Measurements from ENCODE around the gene GRM3.

The GRM3 gene

GRCh38 chr7:86692755-86693154, 49.0 kb downstream of the GRM3 start:
- no peak for DNase-seq (ENCODE audit: low spot score)

DNA sequence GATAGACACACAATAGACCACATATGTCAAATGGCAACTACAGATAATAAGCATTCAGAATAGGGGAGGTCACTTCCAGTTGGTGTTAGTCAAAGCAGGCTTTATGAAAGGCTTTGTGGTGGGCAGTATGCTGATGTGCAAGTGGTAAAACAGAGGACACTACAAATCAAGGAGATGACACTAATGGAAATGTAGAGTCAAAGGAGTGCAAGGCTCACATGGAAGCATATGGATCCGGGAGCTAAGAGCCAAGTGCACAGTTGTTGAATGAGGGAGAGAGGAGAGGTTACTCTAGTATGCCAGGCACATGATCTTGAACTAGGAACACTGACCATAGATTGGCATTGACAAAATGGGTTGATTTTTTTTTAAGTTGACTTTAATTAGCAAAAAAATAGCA, 62.7 kb downstream of the GRM3 start:
- DNase-seq (ENCODE audit: low spot score) = no peak

DNA sequence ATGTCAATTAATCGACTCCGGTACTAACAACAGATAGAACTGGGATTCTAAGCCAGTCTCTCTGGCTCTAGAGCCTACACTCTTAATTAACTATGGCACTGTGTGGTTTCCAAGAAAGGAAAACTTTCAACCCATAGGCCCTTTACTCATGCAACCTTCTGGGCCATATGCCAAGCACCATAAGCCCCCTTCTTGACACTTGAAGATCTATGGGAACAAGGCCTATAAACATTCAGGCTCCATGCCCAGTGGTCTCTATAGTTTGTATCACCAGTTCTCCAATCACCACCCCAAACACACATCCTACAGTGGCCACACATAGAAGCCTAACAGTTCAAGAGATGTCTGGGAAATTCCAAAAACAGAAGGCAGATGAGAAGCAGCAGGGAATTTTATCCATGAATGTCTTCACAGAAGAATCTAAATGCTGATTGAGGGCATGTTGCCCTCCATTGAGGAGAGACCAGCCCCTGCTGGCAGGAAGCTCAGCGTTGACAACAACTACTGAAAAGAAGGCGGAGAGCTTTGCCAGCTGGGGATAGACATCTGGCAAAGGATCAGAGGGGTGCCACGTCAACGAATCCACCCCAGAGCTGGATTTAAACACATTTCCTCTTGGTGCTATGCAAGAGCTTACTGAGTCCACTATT, 64.4 kb downstream of the GRM3 start:
- DNase-seq (ENCODE audit: low spot score) = no peak

- DNase-seq (ENCODE audit: low spot score) = no peak
Observed at GRCh38 chr7:86720306-86720705, 76.6 kb downstream of the GRM3 start.

- DNase-seq (ENCODE audit: low spot score) = no peak
Observed at GRCh38 chr7:86733783-86734182, 90.1 kb downstream of the GRM3 start.

DNA sequence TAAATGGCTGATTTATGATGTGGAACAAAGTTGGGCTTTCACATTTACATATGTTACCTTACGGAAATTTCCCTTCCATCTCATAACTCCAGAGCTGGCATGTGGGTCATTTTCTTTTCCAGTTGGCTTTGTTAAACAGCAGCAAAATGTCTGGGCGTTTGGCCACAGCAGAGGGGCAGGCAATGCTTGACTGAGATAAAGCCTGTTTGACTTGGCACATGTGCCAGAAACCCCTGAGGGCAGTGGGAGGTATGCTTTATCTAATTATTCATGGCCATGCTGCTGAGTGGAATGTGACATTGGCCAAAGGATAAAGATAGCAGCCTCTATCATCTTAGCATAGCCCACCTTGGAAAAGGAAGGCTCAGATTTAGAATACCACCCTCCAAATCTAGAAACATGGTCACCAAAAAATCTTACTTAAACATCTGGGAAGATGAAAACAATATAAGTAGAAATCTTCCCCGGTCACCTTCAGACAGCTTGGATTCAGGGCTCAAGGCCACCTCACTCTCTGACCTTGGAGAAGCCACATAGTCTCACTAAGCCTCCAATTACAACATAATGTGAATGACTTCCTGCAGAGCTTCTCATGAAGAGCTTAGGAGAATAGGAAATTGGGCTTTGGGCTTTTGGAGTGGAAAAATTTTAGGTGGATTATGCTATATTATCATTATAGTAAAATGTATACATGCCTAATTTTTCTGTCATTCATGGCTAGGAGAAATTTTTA, 101.5 kb downstream of the GRM3 start:
- no peak for DNase-seq (ENCODE audit: low spot score)

DNA sequence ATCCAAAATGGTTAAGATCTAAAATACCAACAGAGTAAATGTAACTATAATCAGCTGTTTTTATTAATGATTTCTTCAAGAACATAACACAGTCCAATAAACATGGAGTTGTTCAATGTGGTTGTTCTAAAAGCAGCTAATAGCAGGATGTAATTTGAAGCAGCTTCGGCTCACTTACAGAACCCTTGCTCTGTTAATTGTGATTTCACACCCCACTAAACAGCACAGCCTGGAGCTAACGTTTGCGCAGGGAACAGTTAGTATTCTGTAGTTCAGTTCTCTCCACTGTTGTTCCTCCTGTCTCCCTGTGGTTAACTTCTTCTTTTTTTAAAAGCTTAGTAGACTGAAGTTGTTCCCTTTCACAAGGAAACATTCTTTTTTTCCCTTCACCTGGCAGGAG, 104.0 kb downstream of the GRM3 start:
- DNase-seq (ENCODE audit: low spot score) = no peak

DNA sequence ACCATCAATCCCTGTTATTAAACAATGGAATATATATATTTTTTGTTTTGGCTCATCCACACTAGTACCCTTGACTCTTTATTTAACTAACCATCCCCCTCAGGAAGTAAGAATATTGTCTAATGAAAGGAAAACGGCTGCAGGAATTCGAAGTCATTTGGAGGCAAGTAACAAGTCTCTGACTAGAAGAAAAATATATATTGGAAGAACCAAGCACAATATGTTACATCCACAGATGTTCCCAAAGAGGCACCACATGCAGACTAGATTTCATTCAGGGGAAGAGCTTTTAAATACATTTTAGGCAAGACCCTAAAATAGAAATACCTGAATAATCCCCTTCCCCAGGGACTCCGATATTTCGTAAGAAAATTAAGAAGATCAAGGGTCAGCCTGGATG, 104.5 kb downstream of the GRM3 start:
- no peak for DNase-seq (ENCODE audit: low spot score)

GRCh38 chr7:86748843-86749719, 105.4 kb downstream of the GRM3 start:
- no peak for DNase-seq (ENCODE audit: low spot score)

- DNase-seq (ENCODE audit: low spot score) = no peak
Observed at GRCh38 chr7:86749741-86750665, 106.3 kb downstream of the GRM3 start.

DNA sequence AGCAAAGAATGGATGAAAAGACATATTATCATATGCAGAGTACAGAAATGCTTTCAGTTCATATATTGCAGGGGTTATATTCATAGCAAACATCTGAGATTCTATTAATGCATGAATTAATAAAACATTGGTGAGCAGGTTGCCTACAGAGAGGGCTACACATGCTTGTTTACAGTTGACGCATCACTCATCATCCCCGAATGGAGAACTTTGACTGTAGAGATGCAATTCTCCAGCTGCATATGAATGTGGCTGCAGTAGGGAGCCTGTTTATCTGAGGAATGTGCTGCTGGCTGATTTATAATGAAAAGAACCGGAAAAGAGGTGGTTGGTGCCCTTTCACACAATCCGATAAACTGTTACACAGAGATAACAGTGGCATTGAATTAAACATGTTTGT, 116.5 kb downstream of the GRM3 start:
- DNase-seq (ENCODE audit: low spot score) = no peak

GRCh38 chr7:86762129-86762528, 118.4 kb downstream of the GRM3 start:
- DNase-seq (ENCODE audit: low spot score) = no peak

- no peak for DNase-seq (ENCODE audit: low spot score)
Observed at GRCh38 chr7:86765931-86766330, 122.2 kb downstream of the GRM3 start.

DNA sequence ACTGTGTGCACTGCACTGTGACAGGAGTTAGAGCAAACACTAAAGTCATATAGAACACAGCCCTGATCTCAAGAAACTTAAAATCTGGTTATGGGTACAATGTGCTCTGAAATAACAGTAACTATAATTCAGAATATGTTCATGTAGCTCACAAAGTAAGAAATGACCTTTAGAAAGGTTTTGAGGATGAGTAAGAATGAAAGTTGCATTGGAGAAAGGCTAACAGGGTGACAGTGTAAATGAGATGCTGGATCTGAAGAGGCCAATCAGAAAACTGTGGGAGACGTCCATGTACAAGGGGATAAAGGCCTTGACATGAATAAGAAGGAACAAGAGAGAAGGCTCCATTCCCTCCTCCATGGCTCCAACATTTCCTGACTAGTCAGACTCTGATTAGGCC, 124.7 kb downstream of the GRM3 start:
- DNase-seq (ENCODE audit: low spot score) = no peak

GRCh38 chr7:86768967-86769760, 125.5 kb downstream of the GRM3 start:
- no peak for DNase-seq (ENCODE audit: low spot score)

- no peak for DNase-seq (ENCODE audit: low spot score)
Observed at GRCh38 chr7:86773309-86773708, 129.6 kb downstream of the GRM3 start.

DNA sequence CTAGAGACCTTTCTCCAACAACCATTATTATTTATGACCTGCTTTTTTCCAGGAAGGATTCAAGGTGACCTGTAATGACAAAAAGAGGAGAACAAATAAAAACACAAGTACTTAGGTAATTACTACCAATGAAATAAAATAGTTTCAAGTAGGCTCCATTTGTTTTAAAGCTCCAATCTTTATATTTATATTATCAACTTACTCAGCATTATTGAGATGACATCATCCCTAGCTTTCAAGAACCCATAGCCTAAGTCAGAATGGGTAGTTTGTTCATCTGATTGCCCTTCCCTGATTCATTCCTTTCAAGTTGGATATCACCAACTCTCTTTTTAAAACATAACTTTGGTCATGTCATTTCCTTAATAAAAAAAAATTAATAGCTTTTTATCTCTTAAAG, 131.5 kb downstream of the GRM3 start:
- no peak for DNase-seq (ENCODE audit: low spot score)

DNA sequence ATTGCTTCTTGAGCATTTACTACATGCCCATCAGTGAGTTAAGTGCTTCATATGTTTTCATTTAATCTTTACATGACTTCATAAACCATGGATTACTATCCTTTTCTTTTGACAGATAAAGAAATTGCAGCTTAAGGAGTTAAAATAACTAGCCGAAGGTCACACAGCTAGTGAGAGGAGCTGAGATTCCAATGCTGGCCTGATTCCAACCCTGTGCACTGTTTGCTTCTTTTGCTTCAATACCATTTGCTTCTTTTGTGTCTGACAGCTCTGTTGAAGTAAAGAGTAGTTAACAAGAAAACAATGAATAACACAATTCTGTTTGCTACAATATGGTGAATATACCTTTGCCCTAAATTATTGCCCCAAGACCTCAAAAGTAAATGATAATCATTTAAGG, 132.4 kb downstream of the GRM3 start:
- no peak for DNase-seq (ENCODE audit: low spot score)

DNA sequence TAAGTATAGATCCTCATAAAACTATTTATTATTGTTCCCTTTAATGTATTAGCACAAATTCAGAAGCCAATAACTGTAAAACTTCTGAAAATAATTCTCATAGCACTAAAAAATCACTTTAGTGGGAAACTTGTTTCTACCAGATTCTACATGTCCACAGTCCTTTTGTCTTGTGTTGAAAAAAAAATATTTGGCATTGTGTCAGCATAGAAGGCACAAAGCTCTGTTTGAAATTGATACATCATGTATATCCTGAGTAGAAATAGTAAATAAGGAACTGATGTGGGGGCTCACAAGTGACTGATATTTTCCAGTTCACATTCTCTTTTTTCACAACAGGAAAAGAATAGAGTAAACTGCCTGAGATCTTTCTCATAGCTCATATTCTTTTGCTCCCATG, 134.6 kb downstream of the GRM3 start:
- DNase-seq (ENCODE audit: low spot score) = no peak

GRCh38 chr7:86784765-86785164, 141.1 kb downstream of the GRM3 start:
- no peak for DNase-seq (ENCODE audit: low spot score)

GRCh38 chr7:86785641-86786040, 141.9 kb downstream of the GRM3 start:
- DNase-seq (ENCODE audit: low spot score) = no peak
